H1 (cell line): Measurements from ENCODE around the gene PTCH1. TPM values are rescaled to one million over a fixed set of nuclear protein-coding genes. Genes with fewer than 3 reads are reported as not detected.

Source experiments
- CTCF ChIA-PET: fragments of 300-600 bp; sonication (Branson Sonifier 250); formaldehyde crosslinking; loops from one replicate; lab custom pipeline; 2021; ENCODE audit not compliant: partially characterized antibody; lab: Charles Lee
- POLR2A ChIA-PET: fragments of 300-600 bp; sonication (Branson Sonifier 250); formaldehyde crosslinking; loops from one replicate; lab custom pipeline; 2021; ENCODE audit warnings: inconsistent platforms; ENCODE audit not compliant: partially characterized antibody; lab: Charles Lee
- DNase-seq, 2 experiments: peaks; one replicate each; pipeline versions ENCODE4 v3.0.0 to v3.0.0-alpha.2; 2010 to 2022; ENCODE audit warnings: low spot score in 2 of 2, low read depth in 1 of 2, mixed read lengths in 1 of 2
- FAIRE-seq: peaks from 2 replicates; lab custom pipeline; 2011; peaks lifted over from hg19 to GRCh38; lab: Jason Lieb, UNC
- H2AFZ ChIP-seq: 2 replicates; pipeline ENCODE4 v1.8.1; 2012; ENCODE audit warnings: low read length, inconsistent platforms
- H2AK5ac ChIP-seq: 2 replicates; pipeline ENCODE4 v1.6.1; 2013; ENCODE audit warnings: low read depth, low read length
- H2BK120ac ChIP-seq: replicated peaks from 2 replicates; pipeline ENCODE3; 2013; ENCODE audit warnings: low read depth, low read length, inconsistent platforms
- H2BK12ac ChIP-seq: 2 replicates; pipeline ENCODE4 v1.6.1; 2013; ENCODE audit warnings: low read depth, low read length
- H2BK15ac ChIP-seq: 2 replicates; pipeline ENCODE4 v1.6.1; 2013; ENCODE audit warnings: low read length
- H2BK20ac ChIP-seq: 2 replicates; pipeline ENCODE4 v1.6.1; 2013; ENCODE audit warnings: low read length
- H2BK5ac ChIP-seq: 2 replicates; pipeline ENCODE4 v1.6.1; 2013; ENCODE audit warnings: low read depth, low read length
- H3K14ac ChIP-seq: 2 replicates; pipeline ENCODE4 v1.6.1; 2013; ENCODE audit warnings: inconsistent platforms; ENCODE audit not compliant: insufficient read length
- H3K18ac ChIP-seq: 2 replicates; pipeline ENCODE4 v1.6.1; 2013; ENCODE audit warnings: low read length; ENCODE audit errors: extremely low read depth
- H3K23ac ChIP-seq: 2 replicates; pipeline ENCODE4 v1.6.1; 2013; ENCODE audit warnings: inconsistent platforms; ENCODE audit not compliant: insufficient read length
- H3K23me2 ChIP-seq: 2 replicates; pipeline ENCODE4 v1.6.1; 2013; ENCODE audit warnings: low read depth, low read length
- H3K27ac ChIP-seq: 2 replicates; pipeline ENCODE4 v1.6.1; 2011; ENCODE audit warnings: low read depth, low read length, inconsistent platforms
- H3K27me3 ChIP-seq, 4 experiments: replicated peaks in 1 of 4; 1 replicate in 1 of 4; 2 replicates in 3 of 4; pipeline versions ENCODE4 v1.6.1 to v1.8.1; 2011 to 2013; ENCODE audit warnings: low read length in 3 of 4, mild to moderate bottlenecking in 3 of 4, inconsistent platforms in 2 of 4, mixed read lengths in 2 of 4, moderate library complexity in 1 of 4; ENCODE audit not compliant: control insufficient read depth in 3 of 4, insufficient read depth in 3 of 4; ENCODE audit errors: extremely low read depth in 1 of 4
- H3K36me3 ChIP-seq, 4 experiments: 2 replicates each; pipeline versions ENCODE4 v1.6.1 to v1.8.1; 2011 to 2013; ENCODE audit warnings: mild to moderate bottlenecking in 4 of 4, low read length in 3 of 4, moderate library complexity in 2 of 4, control low read depth in 1 of 4, inconsistent platforms in 1 of 4; ENCODE audit not compliant: insufficient read depth in 4 of 4, control insufficient read depth in 2 of 4
- H3K4ac ChIP-seq: replicated peaks from 2 replicates; pipeline ENCODE3; 2013; ENCODE audit warnings: low read length, low read depth, mixed read lengths, inconsistent platforms; ENCODE audit not compliant: insufficient read length
- H3K4me1 ChIP-seq, 4 experiments: replicated peaks in 1 of 4; 1 replicate in 1 of 4; 2 replicates in 3 of 4; pipeline versions ENCODE4 v1.6.1 to v1.8.1; 2011 to 2013; ENCODE audit warnings: low read length in 3 of 4, inconsistent platforms in 2 of 4, mixed read lengths in 1 of 4; ENCODE audit not compliant: insufficient read depth in 4 of 4, control insufficient read depth in 3 of 4
- H3K4me2 ChIP-seq, 2 experiments: 2 replicates each; pipeline versions ENCODE4 v1.6.1 to v1.8.1; 2011 to 2013; ENCODE audit warnings: low read depth in 2 of 2, low read length in 2 of 2, control low read depth in 1 of 2, inconsistent platforms in 1 of 2, mild to moderate bottlenecking in 1 of 2; ENCODE audit not compliant: insufficient read depth in 1 of 2
- H3K4me3 ChIP-seq, 4 experiments: fragments of 200-600, 300-600 bp in 1 of 4; sonication (generic), shearing (Covaris generic), sonication (Bioruptor Twin) in 1 of 4; 2 replicates each; pipeline versions ENCODE4 v1.5.1 to v1.8.1; 2011 to 2016; ENCODE audit warnings: low read length in 4 of 4, low read depth in 3 of 4, control low read depth in 2 of 4, inconsistent platforms in 2 of 4, mild to moderate bottlenecking in 2 of 4, mixed read lengths in 1 of 4, moderate library complexity in 1 of 4; ENCODE audit not compliant: insufficient read depth in 2 of 4; ENCODE audit errors: extremely low read depth in 1 of 4
- H3K56ac ChIP-seq: replicated peaks from 2 replicates; pipeline ENCODE3; 2013; ENCODE audit warnings: low read depth, mild to moderate bottlenecking, mixed read lengths, low read length, inconsistent platforms; ENCODE audit not compliant: insufficient read length
- H3K79me1 ChIP-seq: 2 replicates; pipeline ENCODE4 v1.6.1; 2013; ENCODE audit warnings: low read depth, low read length, control low read depth
- H3K79me2 ChIP-seq, 2 experiments: 2 replicates each; pipeline versions ENCODE4 v1.6.1 to v1.8.1; 2012 to 2013; ENCODE audit warnings: low read length in 2 of 2, mild to moderate bottlenecking in 2 of 2, inconsistent platforms in 1 of 2; ENCODE audit not compliant: insufficient read depth in 2 of 2, control insufficient read depth in 1 of 2
- H3K9ac ChIP-seq, 4 experiments: replicated peaks in 1 of 4; 1 replicate in 1 of 4; 2 replicates in 3 of 4; pipeline versions ENCODE4 v1.6.1 to v1.8.1; 2011 to 2013; ENCODE audit warnings: low read depth in 3 of 4, low read length in 3 of 4, control low read depth in 2 of 4, mild to moderate bottlenecking in 2 of 4, moderate library complexity in 2 of 4, inconsistent platforms in 1 of 4; ENCODE audit errors: extremely low read depth in 1 of 4
- H3K9me3 ChIP-seq, 2 experiments: 2 replicates each; pipeline versions ENCODE4 v1.6.1 to v1.8.1; 2012 to 2013; ENCODE audit warnings: mild to moderate bottlenecking in 2 of 2, moderate library complexity in 2 of 2, control low read depth in 1 of 2, inconsistent platforms in 1 of 2, low read depth in 1 of 2, low read length in 1 of 2, mixed read lengths in 1 of 2; ENCODE audit not compliant: insufficient read depth in 2 of 2
- H4K20me1 ChIP-seq, 2 experiments: replicated peaks in 1 of 2; 2 replicates each; pipeline versions ENCODE3 to v1.8.1; 2011 to 2013; ENCODE audit warnings: inconsistent platforms in 2 of 2, low read length in 2 of 2, mild to moderate bottlenecking in 1 of 2; ENCODE audit not compliant: insufficient read depth in 2 of 2, control insufficient read depth in 1 of 2
- H4K5ac ChIP-seq: 2 replicates; pipeline ENCODE4 v1.6.1; 2013; ENCODE audit warnings: low read length, low read depth, mixed read lengths, inconsistent platforms; ENCODE audit not compliant: insufficient read length
- H4K8ac ChIP-seq: 2 replicates; pipeline ENCODE4 v1.8.0; 2013; ENCODE audit warnings: mild to moderate bottlenecking, moderate library complexity, low read length, inconsistent platforms; ENCODE audit not compliant: insufficient read depth; ENCODE audit errors: extremely low read depth
- H4K91ac ChIP-seq: replicated peaks from 2 replicates; pipeline ENCODE3; 2013; ENCODE audit warnings: low read length, mixed read lengths, inconsistent platforms; ENCODE audit not compliant: insufficient read length
- ATF2 ChIP-seq: IDR thresholded peaks from 2 replicates; pipeline ENCODE4 v1.6.1; 2012; ENCODE audit warnings: low read length, inconsistent platforms
- CREB1 ChIP-seq: IDR thresholded peaks from 2 replicates; pipeline ENCODE4 v1.6.1; 2012; ENCODE audit warnings: inconsistent platforms
- E2F6 ChIP-seq: IDR thresholded peaks from 2 replicates; pipeline ENCODE4 v1.6.1; 2012; ENCODE audit warnings: inconsistent platforms
- EGR1 ChIP-seq: IDR thresholded peaks from 2 replicates; pipeline ENCODE4 v1.6.1; 2011; ENCODE audit warnings: low read depth, low read length, borderline replicate concordance
- FOSL1 ChIP-seq: IDR thresholded peaks from 2 replicates; pipeline ENCODE4 v1.6.1; 2011; ENCODE audit warnings: mild to moderate bottlenecking, low read depth, low read length, moderate library complexity; ENCODE audit not compliant: insufficient read depth
- JUN ChIP-seq: IDR thresholded peaks from 2 replicates; pipeline ENCODE4 v1.6.1; 2011; ENCODE audit warnings: low read depth, mild to moderate bottlenecking, improper control_type of control experiment, low read length
- MAX ChIP-seq: IDR thresholded peaks from 2 replicates; pipeline ENCODE4 v1.6.1; 2012; ENCODE audit warnings: inconsistent platforms
- NANOG ChIP-seq: IDR thresholded peaks from 2 replicates; pipeline ENCODE4 v1.6.1; 2011; ENCODE audit warnings: low read length, low read depth, mild to moderate bottlenecking, inconsistent platforms; ENCODE audit not compliant: insufficient read depth, poor library complexity, severe bottlenecking
- POLR2AphosphoS5 ChIP-seq: IDR thresholded peaks from 2 replicates; pipeline ENCODE4 v1.6.1; 2011; ENCODE audit warnings: low read depth, low read length
- SRF ChIP-seq: IDR thresholded peaks from 2 replicates; pipeline ENCODE4 v1.6.1; 2011; ENCODE audit warnings: mild to moderate bottlenecking, low read depth, low read length, moderate library complexity
- SUZ12 ChIP-seq: fragments of 200-600 bp; sonication (generic); IDR thresholded peaks from 2 replicates; pipeline ENCODE4 v1.6.1; 2012; ENCODE audit warnings: mild to moderate bottlenecking, inconsistent platforms, low read length, moderate library complexity, mixed read lengths
- YY1 ChIP-seq: IDR thresholded peaks from 2 replicates; pipeline ENCODE4 v1.6.1; 2011; ENCODE audit warnings: low read depth, mild to moderate bottlenecking, low read length
- WGBS, 2 experiments: shearing (Covaris generic) in 1 of 2; methylation state at CpG; one replicate each; pipeline versions ENCODE4 v1.1.6 to v1.1.7; 2013 to 2015; ENCODE audit warnings: low lambda C conversion rate in 2 of 2, mixed read lengths in 2 of 2, inconsistent platforms in 1 of 2, low coverage in 1 of 2, missing lambda C conversion rate in 1 of 2; ENCODE audit not compliant: insufficient replicate concordance in 2 of 2, insufficient coverage in 1 of 2, insufficient read length in 1 of 2; ENCODE audit errors: extremely low coverage in 1 of 2, missing lambda C conversion rate in 1 of 2; 5-methylcytosine and 5-hydroxymethylcytosine counted together
- polyA plus RNA-seq, 7 experiments: library from polyadenylated mRNA; depleted of rRNA in 3 of 7; stranded (reverse) in 5 of 7; unstranded in 2 of 7; fragments of >200 nt in 5 of 7; fragments of 200-250 nt in 2 of 7; gene quantifications; 1 replicate in 5 of 7; 2 replicates in 1 of 7; 4 replicates in 1 of 7; pipeline versions ENCODE4 v1.2.1 to v1.2.3, GENCODE V29; 2011 to 2013; ENCODE audit warnings: missing spikeins in 2 of 7, mixed read lengths in 2 of 7
- total RNA-seq: library from RNA; stranded (reverse); fragmentation: NEBNext Ultra II Directional; extraction: Animal tissue kit (Norgen Biotek cat#: 25700); gene quantifications from 2 replicates; pipeline ENCODE4 v1.2.1, GENCODE V29; 2021

The PTCH1 gene
- total and polyA plus RNA-seq, 2 of the 8 experiments (the other 6 are each of a cell fraction or from before 2014, with no cell fraction given), result 6.4 to 34.1 TPM

GRCh38 chr9:95406121-95406520, 110.7 kb downstream of the PTCH1 start:
- Histone ChIP-seq H3K56ac (no peak overlapping the region), H3K79me1 (no peaks in the 10 kb centered on the region), H2AFZ (no peak overlapping the region), H3K23ac (no peak overlapping the region), H4K91ac (no peak overlapping the region), H3K36me3 (no peaks in the 10 kb centered on the region), H4K20me1 (no peaks in the 10 kb centered on the region), H2BK5ac (no peak overlapping the region), H3K9ac (no peak overlapping the region), H2BK15ac (no peak overlapping the region), H3K14ac (no peak overlapping the region), H2BK20ac (no peak overlapping the region), H3K27ac (no peak overlapping the region), H3K79me2 (no peaks in the 10 kb centered on the region), H3K4me3 (no peak overlapping the region), H3K9me3 (no peaks in the 10 kb centered on the region), H3K4me1 (no peaks in the 10 kb centered on the region), H3K27me3 (no peaks in the 10 kb centered on the region), H4K8ac (no peak overlapping the region), H4K5ac (no peak overlapping the region), H2BK120ac (no peak overlapping the region), H3K4me2 (no peak overlapping the region), H3K23me2 (no peaks in the 10 kb centered on the region), H3K4ac (no peak overlapping the region), H3K18ac (no peak overlapping the region), H2BK12ac (no peak overlapping the region), H2AK5ac (no peak overlapping the region)
- 86% methylated on average over 2 of the region's 2 CpGs; no CpG with 5 or more reads in 1 of the 2 experiments for WGBS, 2 experiments
- FAIRE-seq (no peak), DNase-seq (no peak)
- CTCF ChIA-PET, result interaction anchor here (0.6 kb wide), 1 partner anchor 14 kb away, joined by 3 read pairs; no protein-coding TSS in a partner anchor
- POLR2A ChIA-PET, result interaction anchor here (0.6 to 1.3 kb wide), 2 partner anchors 13 to 24 kb away, joined by 3 to 5 read pairs; no protein-coding TSS in a partner anchor
- TF ChIP-seq SRF, result no peak
- no peak for TF ChIP-seq YY1
- TF ChIP-seq CREB1, result no peak
- TF ChIP-seq POLR2AphosphoS5, result no peak
- TF ChIP-seq NANOG, result no peak
- TF ChIP-seq MAX, result no peak
- no peak for TF ChIP-seq JUN
- TF ChIP-seq E2F6, result no peak
- TF ChIP-seq ATF2, result no peak
- no peak for TF ChIP-seq EGR1
- no peak for TF ChIP-seq SUZ12
- no peak for TF ChIP-seq FOSL1
